ENCODE results near the gene MRPL24. TPM values are rescaled to one million over a fixed set of nuclear protein-coding genes. Genes with fewer than 3 reads are reported as not detected.

The MRPL24 gene
- total and polyA plus RNA-seq, 10 donors, result 15.2 to 83.5 (median 41.0) TPM

DNA sequence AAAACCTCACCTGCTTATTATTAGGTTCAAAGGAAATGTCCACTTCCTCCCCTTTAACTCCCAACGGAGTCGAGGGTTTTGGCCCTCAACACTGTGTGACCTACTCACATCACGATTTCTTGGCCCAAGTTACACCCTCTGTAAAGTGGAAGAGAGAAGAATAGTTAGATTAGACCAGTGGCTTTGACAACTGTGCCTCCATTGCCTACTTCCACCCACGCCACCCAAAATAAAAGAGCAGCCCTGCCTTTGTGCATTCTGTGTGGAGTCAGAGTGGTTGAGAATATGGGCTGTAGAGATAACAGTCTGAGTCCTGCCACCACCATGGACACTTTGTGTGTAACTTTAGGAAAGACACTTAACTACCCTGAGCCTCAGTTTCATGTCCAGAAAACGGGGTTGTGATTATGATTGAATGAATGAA lies 14.7 kb upstream of the MRPL24 start:
- intact Hi-C loops (cut with DNase I; ENCODE audit: low total_unique reads), result no loop called here
- DNase-seq, result no peak
- Histone ChIP-seq H3K4me3 (no peak overlapping the region), H3K36me3 (no peaks in the 10 kb centered on the region), H3K9me3 (no peaks in the 10 kb centered on the region), H3K27me3 (replicated peaks in 1 of 7) (no peaks in the 10 kb centered on the region), H3K4me1 (peaks cover 10 to 39% (median 17%) of the 10 kb centered on the region in 6 donors), H3K27ac (no peak overlapping the region)
- 43 to 62% (median 53%) methylated on average over 5 of the region's 5 CpGs for WGBS, 5 donors
- TF ChIP-seq POLR2A (IDR thresholded peaks at IDR 0.05), result no peak
- TF ChIP-seq POLR2AphosphoS5 (IDR thresholded peaks at IDR 0.05), result no peak
- TF ChIP-seq, protein P1, sequence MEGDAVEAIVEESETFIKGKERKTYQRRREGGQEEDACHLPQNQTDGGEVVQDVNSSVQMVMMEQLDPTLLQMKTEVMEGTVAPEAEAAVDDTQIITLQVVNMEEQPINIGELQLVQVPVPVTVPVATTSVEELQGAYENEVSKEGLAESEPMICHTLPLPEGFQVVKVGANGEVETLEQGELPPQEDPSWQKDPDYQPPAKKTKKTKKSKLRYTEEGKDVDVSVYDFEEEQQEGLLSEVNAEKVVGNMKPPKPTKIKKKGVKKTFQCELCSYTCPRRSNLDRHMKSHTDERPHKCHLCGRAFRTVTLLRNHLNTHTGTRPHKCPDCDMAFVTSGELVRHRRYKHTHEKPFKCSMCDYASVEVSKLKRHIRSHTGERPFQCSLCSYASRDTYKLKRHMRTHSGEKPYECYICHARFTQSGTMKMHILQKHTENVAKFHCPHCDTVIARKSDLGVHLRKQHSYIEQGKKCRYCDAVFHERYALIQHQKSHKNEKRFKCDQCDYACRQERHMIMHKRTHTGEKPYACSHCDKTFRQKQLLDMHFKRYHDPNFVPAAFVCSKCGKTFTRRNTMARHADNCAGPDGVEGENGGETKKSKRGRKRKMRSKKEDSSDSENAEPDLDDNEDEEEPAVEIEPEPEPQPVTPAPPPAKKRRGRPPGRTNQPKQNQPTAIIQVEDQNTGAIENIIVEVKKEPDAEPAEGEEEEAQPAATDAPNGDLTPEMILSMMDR (IDR thresholded peaks at IDR 0.05 in 8 of 11, conservative IDR thresholded peaks at IDR 0.05 in 3 of 11), result no peak

DNA sequence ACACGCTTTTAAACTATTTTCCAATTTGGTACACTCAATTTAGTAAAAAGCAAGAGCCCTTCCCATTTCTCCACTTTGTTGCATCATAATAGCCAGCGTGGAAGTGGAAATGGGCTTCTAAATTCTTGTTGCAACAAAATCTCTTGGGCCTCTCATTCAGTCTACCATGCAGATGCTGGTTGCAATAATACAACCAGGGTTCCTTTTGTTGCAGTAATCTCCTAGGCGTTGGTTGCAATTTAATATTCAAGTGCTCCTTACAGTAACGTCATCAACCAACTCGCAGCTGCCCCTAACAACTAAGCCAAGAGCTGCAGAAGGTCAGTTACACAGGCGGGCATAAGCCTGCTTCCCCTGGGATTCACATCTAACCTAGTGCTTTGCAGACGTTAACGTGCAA lies 13.3 kb upstream of the MRPL24 start:
- intact Hi-C loops (cut with DNase I; ENCODE audit: low total_unique reads), result no loop called here
- Histone ChIP-seq H3K36me3 (no peaks in the 10 kb centered on the region), H3K4me1 (peaks cover 23 to 52% (median 31%) of the 10 kb centered on the region in 6 donors), H3K27me3 (replicated peaks in 1 of 7) (no peaks in the 10 kb centered on the region), H3K27ac (no peak overlapping the region), H3K4me3 (no peak overlapping the region), H3K9me3 (no peaks in the 10 kb centered on the region)
- peak; percentile 14 for DNase-seq
- TF ChIP-seq POLR2A (IDR thresholded peaks at IDR 0.05), result no peak
- TF ChIP-seq, protein P1 (IDR thresholded peaks at IDR 0.05 in 8 of 11, conservative IDR thresholded peaks at IDR 0.05 in 3 of 11), result no peak
- no peak for TF ChIP-seq POLR2AphosphoS5 (IDR thresholded peaks at IDR 0.05)
- WGBS, 5 donors, result 62 to 83% (median 71%) methylated on average over 8 of the region's 8 CpGs

DNA sequence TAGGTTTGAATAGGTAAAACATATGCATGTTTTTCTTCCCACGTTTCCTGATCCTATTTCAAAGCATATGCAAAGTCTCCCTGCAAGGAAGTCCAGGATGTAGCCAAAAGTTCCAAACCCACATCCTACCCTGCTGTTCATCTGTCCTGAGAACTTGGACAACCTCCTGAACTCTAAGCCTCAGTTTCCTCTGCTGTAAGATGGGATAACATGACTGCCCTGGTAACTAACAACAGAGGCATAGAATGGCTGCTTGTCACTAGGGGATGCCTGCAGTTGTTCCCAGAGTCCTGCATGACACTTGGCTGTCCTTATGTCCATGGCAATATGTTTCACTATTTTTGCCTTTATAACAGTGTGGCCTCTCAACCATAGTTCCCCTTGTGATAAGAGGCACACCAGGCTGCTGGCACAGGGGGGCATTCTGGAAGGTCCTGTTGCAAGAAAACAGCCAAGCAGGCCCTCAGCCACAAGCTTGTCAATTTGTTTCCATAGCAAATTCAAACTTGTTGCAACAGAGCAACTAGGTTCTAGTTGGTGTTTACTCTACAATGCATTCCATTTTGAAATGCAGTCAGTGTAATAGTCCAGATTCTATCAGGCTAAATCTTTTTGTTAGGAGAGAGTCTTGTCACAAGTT lies 12.1 kb upstream of the MRPL24 start:
- Histone ChIP-seq H3K27ac (peak overlapping the region in 4 of 8 donors; percentile 94 to 97 (median 96)), H3K36me3 (no peaks in the 10 kb centered on the region), H3K9me3 (no peaks in the 10 kb centered on the region), H3K4me3 (peak overlapping the region in 7 of 8 donors; percentile 84 to 99 (median 95)), H3K4me1 (peaks cover 35 to 65% (median 43%) of the 10 kb centered on the region in 6 donors), H3K27me3 (replicated peaks in 1 of 7) (no peaks in the 10 kb centered on the region)
- TF ChIP-seq, protein P1 (IDR thresholded peaks at IDR 0.05 in 8 of 11, conservative IDR thresholded peaks at IDR 0.05 in 3 of 11), result no peak
- no peak for TF ChIP-seq POLR2AphosphoS5 (IDR thresholded peaks at IDR 0.05)
- TF ChIP-seq POLR2A (IDR thresholded peaks at IDR 0.05), result no peak
- DNase-seq, result peak; percentile 58
- 19 to 37% (median 34%) methylated on average over 1 of the region's 1 CpG for WGBS, 5 donors
- intact Hi-C loops (cut with DNase I; ENCODE audit: low total_unique reads), result no loop called here

- H3K27ac ChIP-seq, result peak overlapping the region; percentile 87 to 97 (median 94)
- H3K4me1 ChIP-seq, result peaks cover 43 to 76% (median 52%) of the 10 kb centered on the region in 6 donors
- TF ChIP-seq POLR2A (IDR thresholded peaks at IDR 0.05) (peak in 2 of 3 donors; percentile 41 to 58), POLR2AphosphoS5 (IDR thresholded peaks at IDR 0.05) (peak; percentile 89 to 95 (median 93))
- TF ChIP-seq, protein P1 (IDR thresholded peaks at IDR 0.05 in 8 of 11, conservative IDR thresholded peaks at IDR 0.05 in 3 of 11), result peak in 4 of 11 experiments; percentile 26 to 56 (median 45)
- no peaks in the 10 kb centered on the region for H3K27me3 ChIP-seq (replicated peaks in 1 of 7)
- H3K9me3 ChIP-seq, result no peaks in the 10 kb centered on the region
- intact Hi-C loops (cut with DNase I; ENCODE audit: low total_unique reads), result no loop called here
- DNase-seq, result peak; percentile 100
- no peaks in the 10 kb centered on the region for H3K36me3 ChIP-seq
- peak overlapping the region; percentile 47 to 99 (median 94) for H3K4me3 ChIP-seq
- 0% methylated on average over 32 to 68 of the region's 68 CpGs for WGBS, 5 donors
These were observed 11.0 kb upstream of the MRPL24 start for GRCh38 chr1:156751757-156752481.

Data from spleen (tissue), 11 donors.